Skeletal muscle satellite cell (primary cell): Measurements from ENCODE around the gene C6orf163.

Experiments
- H3K27me3 ChIP-seq: 2 replicates; pipeline ENCODE4 v1.7.0; 2013; ENCODE audit warnings: low read length; ENCODE audit not compliant: control insufficient read depth, insufficient read depth
- H3K36me3 ChIP-seq: 2 replicates; pipeline ENCODE4 v1.7.0; 2013; ENCODE audit warnings: mild to moderate bottlenecking, control low read depth, low read length; ENCODE audit not compliant: insufficient read depth
- H3K4me1 ChIP-seq: 2 replicates; pipeline ENCODE4 v1.7.0; 2013; ENCODE audit warnings: low read length; ENCODE audit not compliant: control insufficient read depth, insufficient read depth
- H3K4me2 ChIP-seq: 2 replicates; pipeline ENCODE4 v1.7.0; 2013; ENCODE audit warnings: mild to moderate bottlenecking, low read length
- H3K4me3 ChIP-seq: 2 replicates; pipeline ENCODE4 v1.7.0; 2013; ENCODE audit warnings: low read length
- H3K9ac ChIP-seq: 2 replicates; pipeline ENCODE4 v1.7.0; 2013; ENCODE audit warnings: mild to moderate bottlenecking, low read depth, low read length, moderate library complexity
- H3K9me3 ChIP-seq: replicated peaks from 2 replicates; pipeline ENCODE4 v1.7.0; 2013; ENCODE audit warnings: mild to moderate bottlenecking, control low read depth, low read length

C6orf163 gene

GRCh38 chr6:87333591-87334181, 10.9 kb upstream of the C6orf163 start:
- H3K9me3 ChIP-seq = no peaks in the 10 kb centered on the region
- no peak overlapping the region for H3K4me2 ChIP-seq
- no peaks in the 10 kb centered on the region for H3K36me3 ChIP-seq
- no peak overlapping the region for H3K4me3 ChIP-seq
- H3K9ac ChIP-seq = no peak overlapping the region
- H3K4me1 ChIP-seq = no peaks in the 10 kb centered on the region
- H3K27me3 ChIP-seq = no peaks in the 10 kb centered on the region

- H3K9me3 ChIP-seq = no peaks in the 10 kb centered on the region
- H3K4me2 ChIP-seq = no peak overlapping the region
- H3K36me3 ChIP-seq = no peaks in the 10 kb centered on the region
- no peaks in the 10 kb centered on the region for H3K27me3 ChIP-seq
- no peaks in the 10 kb centered on the region for H3K4me1 ChIP-seq
- no peak overlapping the region for H3K9ac ChIP-seq
- no peak overlapping the region for H3K4me3 ChIP-seq
Measured at GRCh38 chr6:87334683-87335082, 9.9 kb upstream of the C6orf163 start.

GRCh38 chr6:87336367-87336766, 8.2 kb upstream of the C6orf163 start:
- no peaks in the 10 kb centered on the region for H3K27me3 ChIP-seq

GRCh38 chr6:87340230-87340629, 4.4 kb upstream of the C6orf163 start:
- no peak overlapping the region for H3K9ac ChIP-seq
- H3K4me3 ChIP-seq = no peak overlapping the region
- H3K4me1 ChIP-seq = no peaks in the 10 kb centered on the region
- H3K36me3 ChIP-seq = no peaks in the 10 kb centered on the region
- no peaks in the 10 kb centered on the region for H3K27me3 ChIP-seq
- H3K9me3 ChIP-seq = no peaks in the 10 kb centered on the region
- H3K4me2 ChIP-seq = no peak overlapping the region

More at GRCh38 chr6:87336367-87336766, 8.2 kb upstream of the C6orf163 start:
- Histone ChIP-seq H3K9me3 (no peaks in the 10 kb centered on the region), H3K4me1 (no peaks in the 10 kb centered on the region), H3K4me2 (no peak overlapping the region), H3K4me3 (no peak overlapping the region), H3K36me3 (no peaks in the 10 kb centered on the region), H3K9ac (no peak overlapping the region)

GRCh38 chr6:87341158-87341557, 3.5 kb upstream of the C6orf163 start:
- H3K9me3 ChIP-seq = no peaks in the 10 kb centered on the region
- H3K36me3 ChIP-seq = no peaks in the 10 kb centered on the region
- no peak overlapping the region for H3K4me3 ChIP-seq
- no peaks in the 10 kb centered on the region for H3K4me1 ChIP-seq
- H3K27me3 ChIP-seq = no peaks in the 10 kb centered on the region
- H3K4me2 ChIP-seq = no peak overlapping the region
- no peak overlapping the region for H3K9ac ChIP-seq

GRCh38 chr6:87341899-87342298, 2.7 kb upstream of the C6orf163 start:
- no peaks in the 10 kb centered on the region for H3K27me3 ChIP-seq
- no peaks in the 10 kb centered on the region for H3K9me3 ChIP-seq
- H3K4me1 ChIP-seq = no peaks in the 10 kb centered on the region
- H3K4me2 ChIP-seq = no peak overlapping the region
- H3K9ac ChIP-seq = no peak overlapping the region
- H3K4me3 ChIP-seq = no peak overlapping the region
- H3K36me3 ChIP-seq = no peaks in the 10 kb centered on the region

- H3K4me2 ChIP-seq = no peak overlapping the region
- no peak overlapping the region for H3K9ac ChIP-seq
- no peaks in the 10 kb centered on the region for H3K27me3 ChIP-seq
- no peak overlapping the region for H3K4me3 ChIP-seq
- no peaks in the 10 kb centered on the region for H3K9me3 ChIP-seq
- H3K36me3 ChIP-seq = no peaks in the 10 kb centered on the region
- no peaks in the 10 kb centered on the region for H3K4me1 ChIP-seq
Measured at GRCh38 chr6:87342829-87343228, 1.8 kb upstream of the C6orf163 start.

- H3K9me3 ChIP-seq = no peaks in the 10 kb centered on the region
Measured at GRCh38 chr6:87346700-87347099, 2.1 kb downstream of the C6orf163 start.

GRCh38 chr6:87349896-87350295, 5.3 kb downstream of the C6orf163 start:
- Histone ChIP-seq H3K36me3 (no peaks in the 10 kb centered on the region), H3K4me2 (no peak overlapping the region), H3K27me3 (no peaks in the 10 kb centered on the region), H3K9ac (no peak overlapping the region), H3K4me3 (no peak overlapping the region), H3K4me1 (no peaks in the 10 kb centered on the region), H3K9me3 (no peaks in the 10 kb centered on the region)

More at GRCh38 chr6:87346700-87347099, 2.1 kb downstream of the C6orf163 start:
- H3K27me3 ChIP-seq = no peaks in the 10 kb centered on the region
- no peak overlapping the region for H3K9ac ChIP-seq
- H3K4me2 ChIP-seq = no peak overlapping the region
- no peaks in the 10 kb centered on the region for H3K36me3 ChIP-seq
- no peak overlapping the region for H3K4me3 ChIP-seq
- H3K4me1 ChIP-seq = no peaks in the 10 kb centered on the region

GRCh38 chr6:87350516-87350915, 5.9 kb downstream of the C6orf163 start:
- Histone ChIP-seq H3K36me3 (no peaks in the 10 kb centered on the region), H3K9me3 (no peaks in the 10 kb centered on the region), H3K4me3 (no peak overlapping the region), H3K9ac (no peak overlapping the region), H3K27me3 (no peaks in the 10 kb centered on the region), H3K4me1 (no peaks in the 10 kb centered on the region), H3K4me2 (no peak overlapping the region)

GRCh38 chr6:87351583-87351982, 7.0 kb downstream of the C6orf163 start:
- H3K9me3 ChIP-seq = no peaks in the 10 kb centered on the region
- H3K4me1 ChIP-seq = no peaks in the 10 kb centered on the region
- H3K36me3 ChIP-seq = no peaks in the 10 kb centered on the region
- H3K27me3 ChIP-seq = no peaks in the 10 kb centered on the region
- H3K4me2 ChIP-seq = no peak overlapping the region
- no peak overlapping the region for H3K9ac ChIP-seq
- H3K4me3 ChIP-seq = no peak overlapping the region

GRCh38 chr6:87356181-87356580, 11.6 kb downstream of the C6orf163 start:
- H3K9ac ChIP-seq = no peak overlapping the region
- no peaks in the 10 kb centered on the region for H3K4me1 ChIP-seq
- no peak overlapping the region for H3K4me2 ChIP-seq
- no peaks in the 10 kb centered on the region for H3K27me3 ChIP-seq
- H3K36me3 ChIP-seq = no peaks in the 10 kb centered on the region
- no peak overlapping the region for H3K4me3 ChIP-seq
- no peaks in the 10 kb centered on the region for H3K9me3 ChIP-seq
